DMS153 treated with DMSO at 0.1 percent for 48 hours (cell line): ENCODE measurements around the gene SFMBT2.

Experiments
- DNase-seq: peaks from one replicate; lab custom pipeline; 2025; ENCODE audit not compliant: unreplicated experiment; lab: John Stamatoyannopoulos, UW

The SFMBT2 gene

DNA sequence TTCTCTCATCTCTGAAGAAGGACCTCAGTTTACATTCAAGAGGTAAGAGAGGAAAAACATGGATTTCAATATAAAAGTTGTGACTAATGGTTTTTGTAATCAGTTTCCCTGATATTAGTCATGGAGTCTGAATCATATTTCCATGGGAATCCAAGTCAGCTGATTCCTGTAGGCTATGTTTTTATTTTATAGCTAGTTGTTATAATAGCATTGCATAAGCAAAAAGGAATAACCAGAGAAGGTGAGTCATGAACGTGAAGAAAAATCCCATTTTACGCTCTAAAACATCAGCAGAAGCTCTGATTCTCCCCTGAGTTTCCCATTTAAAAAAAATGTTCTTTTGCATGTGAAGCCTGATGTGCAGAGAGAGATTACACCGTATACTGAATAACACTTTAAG is 299.3 kb downstream of the SFMBT2 start:
- no peak for DNase-seq

DNA sequence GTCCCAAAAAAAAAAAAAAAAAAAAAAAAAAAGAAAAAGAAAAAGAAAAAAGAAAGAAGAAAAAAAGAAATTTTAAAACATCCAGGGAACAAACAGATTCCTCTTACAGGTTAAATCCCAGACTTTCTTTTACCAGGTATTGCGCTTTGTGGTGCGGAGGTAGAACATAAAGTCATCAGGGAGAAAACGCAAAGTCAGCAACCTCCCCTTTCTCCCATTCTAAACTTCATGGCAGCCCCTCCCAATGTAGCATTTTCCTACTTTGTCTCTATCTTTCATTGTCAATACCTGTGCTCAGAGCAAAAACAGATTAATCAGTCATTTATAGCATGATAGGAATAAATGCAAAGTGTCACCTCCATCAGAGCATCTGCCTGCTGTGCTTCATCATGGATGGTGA is 299.7 kb downstream of the SFMBT2 start:
- no peak for DNase-seq
